HG02852 (cell line): ENCODE measurements around the gene FAM161A.
A peak's percentile ranks its signal among the peaks of the same experiment; 100 is the strongest.
"Not testable (repeated sequence)": the region's sequence is repeated elsewhere in the genome, so short reads cannot be mapped to it uniquely, and the experiment has no call there.

ENCODE experiments used
- ATAC-seq: cut with Tn5 transposase; IDR thresholded peaks from one replicate; pipeline ENCODE4 v1.9.1; 2021; ENCODE audit warnings: mild to moderate bottlenecking, moderate library complexity; ENCODE audit not compliant: unreplicated experiment

Gene FAM161A

DNA sequence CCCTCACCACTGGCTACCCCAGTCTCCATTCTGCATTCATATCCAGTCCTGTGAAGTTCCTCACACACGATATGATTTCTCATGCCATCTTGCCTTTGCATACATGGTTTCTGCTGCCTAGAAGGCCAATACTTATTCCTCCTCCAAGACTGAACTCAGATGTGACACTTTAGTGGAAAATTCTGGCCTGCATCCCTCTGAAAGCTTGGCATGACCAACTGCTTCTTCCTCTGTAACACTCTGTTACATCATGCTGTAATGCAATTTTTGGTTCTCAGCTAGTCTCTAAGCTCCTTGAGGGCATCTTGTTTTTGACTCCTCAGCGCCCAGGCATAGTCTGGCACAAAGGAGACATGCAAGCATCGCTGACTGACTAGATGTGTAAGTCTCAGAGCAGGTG is 12.6 kb downstream of the FAM161A start:
- ATAC-seq: no peak

DNA sequence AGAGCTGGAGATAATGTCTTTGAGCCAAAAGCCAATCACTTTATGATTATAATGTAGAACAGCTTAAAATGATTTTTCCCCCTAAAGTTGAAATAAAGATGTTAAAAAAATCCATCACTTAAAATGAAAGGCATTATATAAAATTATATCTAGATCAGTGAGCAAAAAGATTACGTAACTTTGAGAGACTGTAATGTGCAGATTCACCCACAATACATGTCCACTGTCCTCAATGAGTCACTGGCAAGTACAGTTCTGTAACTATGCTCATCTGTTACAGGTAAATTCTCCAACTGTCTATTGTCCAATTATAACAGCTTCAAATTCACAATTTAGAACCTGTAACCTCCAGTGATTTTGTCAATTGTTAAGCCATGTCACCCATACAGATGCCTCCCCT is 19.0 kb downstream of the FAM161A start:
- no peak for ATAC-seq

DNA sequence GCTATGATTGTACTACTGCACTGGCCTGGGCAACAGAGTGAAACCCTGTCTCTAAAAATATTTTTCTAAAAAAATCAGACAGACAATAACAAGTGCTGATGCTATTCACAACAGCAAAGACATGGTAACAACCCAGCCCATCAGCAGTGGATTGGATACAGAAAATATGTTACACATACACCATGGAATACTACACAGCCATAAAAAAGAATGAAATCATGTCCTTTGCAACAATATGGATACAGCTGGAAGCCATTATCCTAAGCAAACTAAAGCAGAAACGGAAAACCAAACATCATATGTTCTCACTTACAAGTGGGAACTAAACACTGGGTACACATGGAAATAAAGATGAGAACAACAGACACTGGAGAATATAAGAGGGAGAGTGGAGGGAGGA is 19.9 kb downstream of the FAM161A start:
- ATAC-seq: no peak

DNA sequence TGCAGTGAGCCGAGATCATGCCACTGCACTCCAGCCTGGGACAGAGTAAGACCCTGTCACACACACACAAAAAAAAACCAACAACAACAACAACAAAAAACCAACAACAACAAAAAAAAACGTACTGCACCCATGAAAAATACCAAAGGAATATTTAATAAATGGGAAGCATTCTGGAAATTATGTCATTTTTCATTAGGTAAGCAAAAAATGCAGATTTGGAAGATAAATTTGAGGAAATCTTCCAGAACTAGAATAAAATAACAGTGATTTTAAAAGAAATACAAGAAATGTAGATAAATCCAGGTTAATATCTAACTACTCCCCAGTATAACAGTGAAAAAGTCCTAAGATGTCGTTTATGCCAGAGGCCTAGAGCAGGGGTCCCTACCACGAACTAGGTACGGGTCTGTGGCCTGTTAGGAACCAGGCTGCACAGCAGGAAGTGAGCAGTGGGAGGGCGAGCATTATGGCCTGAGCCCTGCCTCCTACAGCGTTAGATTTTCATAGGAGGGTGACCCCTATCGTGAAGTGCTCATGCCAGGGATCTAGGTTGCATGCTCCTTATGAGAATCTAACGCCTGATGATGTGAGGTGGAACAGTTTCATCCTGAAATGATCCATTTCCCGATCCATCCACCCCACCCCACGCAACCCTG is 21.5 kb downstream of the FAM161A start:
- ATAC-seq: no peak

DNA sequence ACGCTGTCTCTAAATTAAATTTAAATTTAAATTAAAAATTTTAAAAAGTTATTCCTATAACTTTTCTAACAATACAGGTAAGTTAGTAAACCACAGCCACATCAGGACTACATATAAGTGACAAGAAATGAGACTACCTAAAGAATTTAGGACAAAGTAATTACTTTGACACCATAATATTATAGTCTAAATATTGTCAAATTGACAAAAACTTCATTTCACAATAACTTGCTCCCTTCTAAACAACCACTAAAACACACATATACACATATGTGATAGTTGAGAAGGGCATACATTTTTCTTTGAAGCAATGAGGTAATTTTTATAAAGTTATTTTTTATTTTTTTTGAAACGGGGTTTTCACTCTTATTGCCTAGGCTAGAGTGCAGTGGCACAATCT is 31.6 kb downstream of the FAM161A start:
- no peak for ATAC-seq

DNA sequence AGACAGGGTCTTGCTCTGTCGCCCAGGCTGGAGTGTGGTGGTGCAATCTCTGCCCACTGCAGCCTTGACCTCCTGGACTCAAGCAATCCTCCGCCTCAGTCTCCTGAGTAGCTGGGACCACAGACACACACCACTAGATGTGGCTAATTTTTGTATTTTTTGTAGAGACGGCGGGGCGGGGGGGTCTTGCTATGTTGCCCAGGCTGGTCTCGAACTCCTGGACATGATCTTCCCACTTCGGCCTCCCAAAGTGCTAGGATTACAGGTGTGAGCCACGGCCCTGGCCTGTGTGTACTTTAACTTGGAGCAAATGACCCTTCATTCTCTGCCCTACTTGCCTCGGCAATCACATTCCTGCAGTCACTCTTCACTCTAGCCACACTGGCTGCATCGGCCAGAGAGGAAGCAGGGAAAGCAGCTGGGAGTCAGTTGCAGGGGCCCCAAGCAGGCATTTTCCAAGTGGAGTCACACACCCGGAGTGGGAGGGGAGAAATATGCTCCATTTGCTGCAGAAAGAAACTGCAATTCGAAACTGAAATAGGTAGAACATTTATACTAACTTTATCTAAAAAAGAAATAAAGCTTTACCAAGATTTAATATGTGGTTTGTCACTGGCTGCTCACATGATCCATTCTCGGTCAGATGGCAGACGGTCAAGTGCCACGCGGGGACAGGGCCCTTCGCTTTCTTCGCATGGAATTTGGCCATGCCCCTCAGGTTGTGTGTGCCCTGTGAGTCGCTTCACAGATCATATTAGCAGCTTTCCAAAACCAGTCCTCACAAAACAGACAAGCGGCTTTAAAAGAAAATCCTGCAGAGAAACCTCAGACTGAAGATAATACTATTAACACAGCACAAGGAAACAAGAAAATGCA is 37.1 kb downstream of the FAM161A start:
- no peak for ATAC-seq

DNA sequence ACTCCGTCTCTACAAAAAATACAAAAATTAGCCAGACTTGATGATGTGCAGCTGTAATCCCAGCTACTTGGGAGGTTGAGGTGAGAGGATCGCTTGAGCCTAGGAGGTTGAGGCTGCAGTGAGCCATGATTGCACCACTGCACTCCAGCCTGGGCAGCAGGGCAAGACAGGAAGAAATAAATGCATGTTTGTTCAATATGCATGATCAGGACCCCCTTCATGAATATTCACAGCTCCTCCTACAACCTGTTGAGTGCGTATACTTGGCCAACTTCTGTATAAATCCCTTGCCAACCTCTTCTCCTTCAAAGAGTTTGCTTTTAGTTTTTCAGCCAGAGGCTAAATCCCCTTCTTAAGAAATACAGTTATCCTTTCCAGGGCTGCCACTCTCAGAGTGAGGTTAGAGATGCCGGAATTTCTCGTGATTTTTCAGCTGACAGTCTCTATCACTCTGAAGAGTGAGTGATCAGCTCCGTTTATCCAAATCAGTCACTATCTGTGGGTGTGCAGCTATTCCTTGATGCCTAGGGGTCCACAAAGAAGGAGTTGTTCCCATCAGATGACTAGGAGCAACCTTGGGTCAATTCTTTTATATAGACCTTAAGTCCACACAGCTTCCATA is 39.2 kb downstream of the FAM161A start:
- no peak for ATAC-seq

DNA sequence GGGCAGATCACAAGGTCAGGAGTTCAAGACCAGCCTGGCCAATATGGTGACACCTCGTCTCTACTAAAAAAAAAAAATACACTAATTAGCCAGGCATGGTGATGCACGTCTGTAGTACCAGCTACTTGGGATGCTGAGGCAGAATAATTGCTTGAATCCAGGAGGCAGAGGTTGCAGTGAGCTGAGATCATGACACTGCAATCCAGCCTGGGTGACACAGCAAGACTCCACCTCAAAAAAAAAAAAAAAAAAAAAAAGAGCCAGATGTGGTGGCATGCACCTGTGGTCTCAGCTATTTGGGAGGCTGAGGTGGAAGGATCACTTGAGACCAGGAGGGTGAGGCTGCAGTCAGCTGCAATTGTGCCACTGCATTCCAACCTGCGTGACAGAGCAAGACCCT is 40.5 kb downstream of the FAM161A start:
- not testable (repeated sequence) for ATAC-seq

DNA sequence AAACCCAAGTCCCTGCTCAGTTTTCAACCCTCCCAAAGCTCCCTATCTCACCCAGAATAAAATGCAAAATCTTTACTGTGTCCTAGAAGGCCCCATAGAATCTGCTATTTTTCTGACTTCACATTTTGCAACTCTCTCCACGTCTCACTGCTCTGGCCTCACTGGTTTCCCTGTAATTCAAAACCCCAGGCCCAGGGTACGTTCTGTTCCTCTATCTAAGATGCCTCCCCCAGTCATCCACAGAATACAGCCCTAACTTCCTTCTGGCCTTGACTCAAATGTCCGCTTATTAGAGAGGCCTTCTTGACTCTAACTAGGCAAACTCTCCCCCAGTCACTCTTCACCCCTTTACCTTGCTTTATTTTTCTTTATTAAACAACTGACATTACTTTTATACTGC is 42.0 kb downstream of the FAM161A start:
- no peak for ATAC-seq

DNA sequence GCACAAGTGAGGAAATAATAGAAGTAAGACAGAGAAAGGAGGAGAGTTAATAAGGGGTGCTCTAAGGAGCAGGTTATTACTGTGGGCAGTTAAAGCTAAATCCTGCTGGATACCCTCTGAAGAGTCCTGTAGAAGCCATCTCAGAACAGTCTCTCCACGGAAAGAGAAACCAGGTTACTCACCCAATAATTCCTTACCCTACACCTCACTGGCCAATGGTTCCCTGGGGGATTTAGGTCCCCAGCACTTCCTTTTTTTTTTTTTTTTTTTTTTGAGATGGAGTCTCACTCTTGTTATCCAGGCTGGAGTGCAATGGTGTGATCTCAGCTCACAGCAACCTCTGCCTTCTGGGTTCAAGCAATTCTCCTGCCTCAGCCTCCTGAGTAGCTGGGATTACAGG is 43.7 kb downstream of the FAM161A start:
- not testable (repeated sequence) for ATAC-seq

DNA sequence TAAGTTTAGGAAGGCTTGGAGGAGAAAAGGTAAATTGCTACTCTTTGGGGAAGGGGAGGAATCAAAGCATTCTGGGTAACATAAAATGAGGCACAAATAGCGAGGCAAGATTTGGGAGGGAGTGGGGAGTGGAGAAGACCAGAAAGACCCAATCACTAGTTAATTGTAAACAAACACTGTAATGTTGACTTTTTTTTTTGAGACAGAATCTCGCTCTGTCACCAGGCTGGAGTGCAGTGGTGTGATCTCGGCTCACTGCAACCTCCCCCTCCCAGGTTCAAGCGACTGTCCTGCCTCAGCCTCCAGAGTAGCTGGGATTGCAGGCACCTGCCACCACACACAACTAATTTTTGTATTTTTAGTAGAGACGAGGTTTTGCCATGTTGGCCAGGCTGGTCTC is 45.2 kb downstream of the FAM161A start:
- ATAC-seq: not testable (repeated sequence)

DNA sequence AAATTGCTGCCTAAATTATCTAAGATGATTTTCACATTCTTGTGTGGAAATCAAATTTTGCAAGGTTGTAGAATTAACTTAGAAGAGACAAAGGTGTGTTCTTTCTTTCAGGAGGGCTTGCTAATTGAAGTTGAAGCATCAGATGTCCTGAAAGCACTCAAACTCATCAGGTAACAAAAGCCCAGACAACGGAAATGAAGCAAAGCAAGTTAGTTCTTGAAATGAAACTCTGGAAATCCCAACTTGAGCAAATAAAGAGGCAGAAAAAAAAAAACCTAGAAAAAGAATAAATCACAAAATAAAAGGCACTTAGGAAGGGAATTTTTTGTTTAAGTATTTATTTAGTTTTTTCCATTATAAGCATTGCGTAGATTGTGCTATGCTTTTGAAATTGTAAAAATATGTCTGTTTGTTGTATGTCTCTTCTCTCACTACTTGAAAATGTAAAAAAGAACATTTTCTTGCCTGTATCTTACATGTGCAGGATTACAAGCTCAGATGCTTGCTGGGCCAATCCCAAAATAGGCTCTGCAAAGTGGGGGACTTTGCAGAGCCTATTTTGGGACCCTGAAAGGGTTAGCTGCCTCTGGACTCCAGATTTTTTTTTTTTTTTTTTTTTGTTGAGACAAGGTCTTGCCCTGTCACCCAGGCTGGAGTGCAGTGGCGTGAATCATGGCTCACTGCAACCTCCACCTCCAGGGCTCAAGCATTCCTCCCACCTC is 46.7 kb downstream of the FAM161A start:
- no peak for ATAC-seq

DNA sequence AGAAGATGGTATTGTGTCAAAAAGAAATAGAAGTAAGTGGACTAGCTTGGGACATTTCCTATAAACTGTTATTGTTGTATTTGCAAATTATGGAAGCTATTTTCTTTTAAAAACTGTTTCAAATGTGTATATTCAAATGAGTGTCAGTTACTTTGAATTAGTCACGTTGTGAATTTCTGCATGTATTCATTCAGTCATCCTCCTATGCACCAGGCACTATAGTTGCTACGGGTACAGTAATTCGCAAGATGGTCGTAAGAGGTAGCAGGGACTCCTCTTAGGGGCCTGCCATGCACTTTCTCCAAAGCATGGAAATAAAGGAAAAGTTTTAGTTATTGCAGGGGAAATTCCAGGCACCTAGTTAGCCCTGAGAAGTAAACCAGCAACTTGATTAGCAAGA is 51.3 kb downstream of the FAM161A start:
- ATAC-seq: no peak

DNA sequence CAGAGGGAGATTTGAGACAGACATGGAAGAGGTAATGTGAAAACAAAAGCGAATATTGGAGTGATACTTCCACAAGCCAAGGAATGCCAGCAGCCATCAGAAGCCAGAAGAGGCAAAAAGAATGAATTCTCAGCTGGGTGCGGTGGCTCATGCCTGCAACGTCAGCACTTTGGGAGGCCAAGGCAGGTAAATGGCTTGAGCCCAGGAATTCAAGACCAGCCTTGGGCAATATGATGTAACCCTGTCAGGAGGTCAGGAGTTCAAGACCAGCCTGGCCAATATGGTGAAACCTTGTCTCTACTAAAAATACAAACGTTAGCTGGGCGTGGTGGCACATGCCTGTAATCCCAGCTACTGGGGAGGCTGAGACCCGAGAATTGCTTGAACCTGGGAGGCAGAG is 54.8 kb downstream of the FAM161A start:
- no peak for ATAC-seq

DNA sequence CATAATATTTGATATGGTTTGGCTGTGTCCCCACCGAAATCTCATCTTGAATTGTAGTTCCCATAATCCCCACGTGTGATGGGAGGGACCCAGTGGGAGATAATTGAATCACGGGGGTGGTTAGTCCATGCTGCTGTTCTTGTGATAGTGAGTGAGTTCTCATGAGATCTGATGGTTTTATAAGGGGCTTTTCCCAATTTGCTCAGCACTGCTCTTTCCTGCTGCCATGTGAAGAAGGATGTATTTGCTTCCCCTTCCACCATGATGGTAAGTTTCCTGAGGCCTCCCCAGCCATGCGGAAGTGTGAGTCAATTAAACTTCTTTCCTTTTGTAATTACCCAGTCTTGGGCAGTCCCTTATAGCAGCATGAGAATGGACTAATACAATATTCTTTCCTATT is 56.4 kb downstream of the FAM161A start:
- ATAC-seq: not testable (repeated sequence)

DNA sequence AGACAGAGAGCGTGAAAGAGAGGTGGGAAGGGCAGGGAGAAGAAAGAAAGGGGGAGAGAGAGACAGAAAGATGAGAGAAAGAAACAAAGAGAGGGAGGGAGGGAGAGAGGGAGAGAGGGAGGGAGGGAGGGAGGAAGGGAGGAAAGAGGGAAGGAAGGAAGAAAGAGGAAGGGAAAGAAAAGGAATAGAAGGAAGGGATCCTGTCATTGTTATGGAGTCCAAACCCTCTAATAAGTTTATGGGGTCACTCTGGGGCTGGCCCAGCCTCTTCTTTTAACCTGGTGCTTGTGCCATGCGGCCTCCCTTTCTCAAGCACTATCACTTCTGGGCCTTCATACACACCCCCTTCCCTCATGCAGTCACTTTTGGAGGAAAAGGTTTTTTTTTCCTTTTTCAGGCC is 58.5 kb downstream of the FAM161A start:
- no peak for ATAC-seq

DNA sequence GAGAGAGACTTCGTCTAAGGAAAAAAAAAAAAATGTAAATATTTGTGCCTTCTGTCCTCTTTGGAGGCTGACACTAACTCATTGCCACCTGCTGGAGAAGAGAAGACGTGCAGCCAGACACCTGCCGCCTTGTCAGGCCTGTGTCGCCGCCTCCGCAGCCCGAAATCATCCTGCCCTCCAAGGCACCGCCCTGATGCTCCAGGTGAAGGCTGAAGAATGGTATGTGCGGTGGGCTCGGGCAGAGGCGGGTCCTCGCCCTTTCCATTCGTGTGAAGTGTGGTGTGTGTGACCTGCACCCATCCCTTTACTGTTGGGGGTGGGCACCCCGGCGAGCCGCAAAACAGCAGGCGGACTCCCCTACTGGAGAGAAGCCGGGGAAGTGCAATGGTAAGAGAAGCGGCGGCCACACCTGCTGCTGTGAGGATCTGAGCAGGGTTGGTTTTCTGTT is 60.4 kb downstream of the FAM161A start:
- peak; percentile 94 for ATAC-seq

DNA sequence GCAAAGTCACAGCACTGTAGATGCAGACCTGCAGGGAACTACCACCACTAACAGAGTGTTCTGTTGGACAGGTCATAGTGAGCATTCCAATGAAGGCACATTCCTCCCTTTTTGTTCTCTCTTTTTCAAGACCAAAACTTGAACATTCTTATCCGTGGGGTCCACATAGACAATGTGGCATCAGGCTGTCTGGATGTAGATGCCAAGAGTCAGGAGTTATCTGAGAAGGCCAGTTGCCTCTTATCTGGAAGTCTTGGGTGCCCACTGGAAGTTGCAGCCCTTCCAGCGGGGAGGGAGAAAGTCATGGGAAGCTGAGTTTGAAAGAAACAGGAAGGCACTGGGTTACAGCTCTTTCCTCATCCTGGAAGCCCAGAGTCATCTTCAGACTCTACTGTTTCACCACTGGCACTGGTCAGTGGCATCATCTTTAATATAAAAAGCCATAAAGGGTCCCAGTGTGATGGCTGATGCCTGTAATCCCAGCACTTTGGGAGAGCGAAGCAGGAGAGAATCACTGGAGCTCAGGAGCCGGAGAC is 61.4 kb downstream of the FAM161A start:
- no peak for ATAC-seq

DNA sequence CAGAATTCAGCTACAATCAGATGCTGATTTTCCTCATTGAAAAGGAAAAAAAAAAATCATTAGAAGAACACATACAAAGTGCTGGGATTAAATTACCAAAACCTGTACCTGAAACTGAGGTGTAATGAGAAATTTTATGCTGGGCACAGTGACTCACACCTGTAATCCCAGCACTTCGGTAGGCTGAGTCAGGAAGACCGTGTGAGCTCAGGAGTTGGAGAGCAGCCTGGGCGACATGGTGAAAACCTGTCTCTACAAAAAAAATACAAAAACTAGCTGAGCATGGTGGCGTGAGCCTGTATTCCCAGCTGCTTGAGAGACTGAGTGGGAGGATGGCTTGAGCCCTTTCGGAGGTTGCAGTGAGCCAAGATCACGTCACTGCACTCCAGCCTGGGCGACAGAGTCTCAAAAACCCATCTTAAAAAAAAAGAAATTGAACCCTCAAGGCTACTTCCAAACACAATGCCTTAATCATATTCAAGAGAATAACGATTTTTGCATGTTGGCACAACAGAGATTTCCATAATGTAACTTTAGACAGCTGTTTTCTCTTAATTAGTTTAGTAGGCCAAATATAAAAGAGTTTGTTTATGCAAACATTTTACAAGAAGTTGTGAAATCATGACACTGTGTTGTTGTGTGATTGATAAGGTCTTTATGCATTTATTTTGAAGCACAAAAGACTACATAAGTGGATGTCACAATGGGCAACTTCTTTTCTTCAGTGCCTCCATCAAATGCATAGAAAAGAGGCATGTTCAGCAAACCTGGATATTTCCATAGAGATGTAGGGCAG is 63.9 kb downstream of the FAM161A start:
- no peak for ATAC-seq

DNA sequence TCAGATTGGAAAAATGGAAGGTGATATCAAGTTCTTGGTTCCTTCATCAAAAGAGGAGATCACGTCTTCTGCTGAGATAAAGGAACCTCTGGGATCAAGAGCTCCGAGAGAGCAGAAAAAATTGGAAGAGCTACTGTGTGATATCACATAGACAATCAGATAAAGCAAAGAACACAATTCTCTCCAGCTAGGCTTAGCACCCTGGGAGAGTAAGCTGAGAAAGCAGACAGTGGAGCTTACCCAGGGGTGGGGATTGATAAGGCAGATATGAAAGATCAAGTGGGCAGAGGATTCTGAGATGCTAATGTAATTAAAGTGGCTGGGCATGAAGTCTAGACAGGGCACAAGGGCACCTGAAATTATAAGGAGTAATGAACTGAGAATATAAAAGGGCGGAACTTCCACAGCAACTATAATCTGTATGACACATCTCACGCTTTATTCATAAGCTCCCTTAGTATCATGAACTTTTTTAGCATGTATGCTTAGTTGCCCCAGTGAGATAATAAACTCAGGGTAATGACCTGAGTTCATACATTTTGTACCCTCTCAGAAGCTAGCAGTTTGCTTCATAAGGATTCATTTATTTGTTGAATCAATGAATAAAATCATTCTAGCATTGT is 65.8 kb downstream of the FAM161A start:
- ATAC-seq: no peak
